Stimulated activated CD4-positive, alpha-beta T cell treated with anti-CD3 and anti-CD28 coated beads, Interleukin-4, amount 100 ng/mL, for 24 hours (primary cell): ENCODE results near the gene AKTIP.
"Not testable (repeated sequence)": the region's sequence is repeated elsewhere in the genome, so short reads cannot be mapped to it uniquely, and the experiment has no call there.

Source experiments
- DNase-seq: peaks from one replicate; pipeline ENCODE4 v3.0.0-alpha.2; 2020

AKTIP gene

DNA sequence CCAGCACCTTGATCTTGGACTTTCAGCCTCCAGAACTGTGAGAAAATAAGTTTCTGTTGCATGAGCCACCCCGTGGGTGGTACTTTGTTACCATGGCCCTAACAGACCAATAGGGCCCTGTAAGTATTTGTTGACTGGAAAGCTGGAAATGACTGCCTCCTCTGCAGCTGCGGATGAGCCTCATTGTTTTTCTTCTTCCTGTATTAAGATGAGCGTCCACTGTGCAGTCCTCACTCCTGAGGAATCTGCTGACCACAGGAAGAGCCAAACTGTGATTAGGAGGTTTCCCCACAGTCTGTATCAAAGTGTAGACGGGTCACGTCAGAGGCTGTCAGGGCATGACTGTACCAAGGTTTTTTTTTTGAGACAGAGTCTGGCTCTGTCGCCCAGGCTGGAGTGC, 12.2 kb upstream of the AKTIP start:
- DNase-seq = no peak

DNA sequence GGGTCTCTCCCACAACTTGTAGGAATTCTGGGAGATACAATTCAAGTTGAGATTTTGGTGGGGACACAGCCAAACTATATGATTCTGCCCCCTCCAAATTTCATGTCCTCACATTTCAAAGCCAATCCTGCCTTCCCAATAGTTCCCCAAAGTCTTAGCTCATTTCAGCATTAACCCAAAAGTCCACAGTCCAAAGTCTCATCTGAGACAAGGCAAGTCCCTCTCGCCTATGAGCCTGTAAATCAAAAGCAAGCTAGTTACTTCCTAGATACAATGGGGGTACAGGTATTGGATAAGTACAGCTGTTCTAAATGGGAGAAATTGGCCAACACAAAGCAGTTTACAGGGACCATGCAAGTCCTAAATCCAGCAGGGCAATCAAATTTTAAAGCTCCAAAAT, 9.8 kb upstream of the AKTIP start:
- DNase-seq = not testable (repeated sequence)

DNA sequence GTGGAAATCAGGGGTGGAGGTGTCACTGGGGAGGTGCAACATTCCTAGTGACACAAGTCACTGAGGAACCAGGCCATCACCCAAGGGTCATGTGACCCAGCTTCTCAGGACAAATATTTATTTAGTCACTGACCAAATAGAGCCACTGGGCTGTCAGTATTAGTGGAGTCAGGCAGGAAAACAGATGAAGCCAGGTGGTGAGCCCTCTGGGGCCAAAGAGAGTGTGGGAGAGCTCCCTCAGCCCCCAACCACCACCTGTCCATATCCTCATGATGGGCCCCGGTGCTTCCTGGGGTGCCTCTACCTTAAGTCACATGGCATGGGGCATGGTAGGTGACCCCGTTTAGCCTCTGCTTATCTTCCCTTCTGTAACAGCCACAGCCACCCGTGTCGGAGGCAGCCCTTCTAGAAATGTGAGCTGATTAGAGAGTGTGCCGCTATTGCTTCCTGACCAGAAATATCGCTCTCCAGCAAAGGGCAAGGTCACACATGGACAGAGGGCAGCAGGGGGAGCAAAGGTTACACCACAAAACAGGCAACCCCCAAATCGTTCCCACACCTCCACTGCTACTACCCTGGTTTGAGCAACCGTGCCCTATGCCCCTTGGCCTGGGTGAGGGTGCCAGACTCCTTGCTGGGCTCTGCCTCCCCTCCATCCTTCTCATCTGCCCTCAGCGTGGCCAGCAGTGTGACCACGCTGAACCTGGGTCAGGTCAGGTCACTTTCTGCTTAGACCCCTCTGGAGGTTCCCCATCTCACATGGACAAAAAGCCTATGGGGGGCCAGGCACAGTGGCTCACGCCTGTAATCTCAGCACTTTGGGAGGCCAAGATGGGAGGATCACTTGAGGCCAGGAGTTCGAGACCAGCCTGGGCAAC, 8.6 kb upstream of the AKTIP start:
- no peak for DNase-seq

DNA sequence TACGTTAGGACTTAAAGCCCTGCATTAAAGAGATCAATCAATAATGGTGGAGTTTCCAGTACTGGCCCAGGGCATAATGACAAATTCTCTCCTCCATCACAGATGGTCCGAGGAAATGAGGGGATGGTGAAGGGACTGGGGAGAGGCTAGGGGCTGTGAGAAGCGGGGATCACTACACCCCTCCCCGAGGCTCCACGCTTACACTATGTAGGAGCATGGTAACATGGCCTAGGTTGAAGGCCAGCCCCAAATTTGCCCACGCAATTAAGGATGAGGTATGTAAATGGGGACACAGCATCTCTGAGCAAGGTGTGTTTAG, 8.0 kb upstream of the AKTIP start:
- no peak for DNase-seq

DNA sequence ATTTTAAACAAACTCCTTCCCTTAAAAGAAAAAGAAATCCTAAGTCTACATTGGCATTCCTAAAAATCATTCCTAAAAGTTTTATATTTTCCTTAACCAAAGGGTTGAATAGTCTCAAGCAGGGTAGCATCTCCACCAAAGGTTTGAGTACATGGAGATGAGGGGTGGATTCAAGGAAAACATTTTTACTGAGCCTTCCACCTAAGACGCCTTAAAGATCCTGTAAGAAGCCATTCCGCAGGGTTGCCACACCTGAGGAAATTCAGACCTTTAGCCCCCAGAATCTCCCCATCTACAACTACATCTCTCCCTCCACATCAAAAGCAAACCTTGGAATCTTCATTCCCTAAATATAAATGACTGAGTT, 7.7 kb upstream of the AKTIP start:
- no peak for DNase-seq

DNA sequence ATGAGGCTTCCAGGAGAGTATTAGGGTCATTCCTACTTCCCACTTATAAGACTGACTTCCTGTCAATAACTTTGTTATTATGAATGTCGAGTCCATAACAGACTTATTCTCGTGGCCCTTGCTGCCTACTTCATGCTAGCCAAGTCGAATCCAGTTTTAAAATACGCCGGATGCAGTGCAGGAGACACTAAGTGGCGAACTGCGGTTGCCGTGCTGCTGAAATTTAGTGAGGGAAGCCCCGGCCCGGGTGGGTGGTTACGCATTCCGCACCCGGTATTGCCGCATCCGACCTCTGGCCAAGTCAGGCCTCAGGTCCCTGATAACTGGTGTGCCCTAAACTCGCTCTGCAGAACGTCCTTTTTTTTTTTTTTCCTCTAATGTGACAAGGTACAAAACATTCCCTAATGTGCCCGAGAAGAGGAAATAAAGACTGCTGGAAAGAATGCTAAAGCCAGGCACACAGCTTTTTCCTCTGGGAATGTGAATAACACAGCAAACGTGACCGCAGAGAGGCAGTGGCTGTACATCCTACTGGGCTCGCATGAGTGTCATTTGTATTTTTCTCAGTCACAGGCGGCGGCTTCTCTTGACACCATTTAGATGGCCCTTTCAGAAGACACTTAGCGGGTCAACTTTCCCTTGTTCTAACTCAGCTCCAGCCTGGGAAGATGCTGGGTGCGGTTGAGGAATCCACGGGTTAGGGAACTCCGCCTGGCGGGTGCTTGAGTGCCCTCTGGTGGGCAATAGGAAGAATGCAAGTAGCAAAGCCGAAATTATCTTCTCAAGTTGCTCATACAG, 7.1 kb upstream of the AKTIP start:
- DNase-seq = peak; percentile 50

DNA sequence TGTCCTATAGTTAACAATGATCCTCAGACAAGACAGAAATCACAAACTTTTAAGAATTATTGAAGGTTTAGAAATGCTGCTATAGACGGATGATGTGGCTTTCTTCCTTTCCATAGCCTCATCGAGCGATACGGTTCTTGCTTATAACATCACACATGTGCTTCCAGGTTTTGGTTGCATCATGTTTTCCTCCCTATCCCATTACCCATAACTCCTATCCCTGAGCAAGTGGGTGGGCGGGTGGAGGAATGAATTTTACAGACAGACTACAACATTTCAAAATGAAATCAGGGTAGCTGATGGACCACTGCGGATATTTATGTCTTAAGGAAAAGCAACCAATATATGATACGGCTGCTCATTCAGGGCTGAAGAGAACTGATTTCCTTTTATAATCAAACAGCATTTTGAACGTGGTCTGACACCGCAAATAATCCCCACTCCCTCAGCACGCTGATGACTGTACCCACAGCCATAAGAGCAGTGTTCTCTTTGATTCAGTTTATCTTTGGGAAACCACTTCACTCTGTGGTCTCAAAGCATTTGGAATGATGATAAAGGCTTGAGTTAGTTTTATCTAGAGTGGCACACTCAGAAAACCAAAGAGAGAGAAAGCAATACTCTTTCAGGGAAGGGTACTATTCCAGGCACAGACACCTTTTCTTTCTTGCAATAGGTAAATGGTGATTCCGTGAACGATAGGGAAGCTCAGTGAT, 4.6 kb upstream of the AKTIP start:
- DNase-seq = no peak

DNA sequence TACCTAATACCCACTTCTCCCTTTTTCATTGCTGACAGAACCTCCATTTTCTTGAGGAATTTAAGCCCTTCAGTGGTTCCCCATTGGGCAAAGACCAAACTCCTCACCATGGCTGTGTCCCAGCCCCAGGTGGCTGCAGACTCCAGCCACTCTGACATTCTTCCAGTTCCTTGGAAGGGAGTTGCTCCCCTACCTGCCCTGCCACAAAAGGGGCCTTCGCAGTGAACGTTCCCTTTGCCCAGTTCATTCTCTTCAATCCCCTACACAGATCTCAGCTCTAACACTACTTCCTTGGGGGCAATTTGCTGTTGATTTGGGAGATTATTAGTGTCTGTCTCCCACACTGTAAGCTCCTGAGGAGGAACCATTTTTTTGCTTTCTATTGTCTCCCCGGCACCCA, 3.2 kb upstream of the AKTIP start:
- no peak for DNase-seq

DNA sequence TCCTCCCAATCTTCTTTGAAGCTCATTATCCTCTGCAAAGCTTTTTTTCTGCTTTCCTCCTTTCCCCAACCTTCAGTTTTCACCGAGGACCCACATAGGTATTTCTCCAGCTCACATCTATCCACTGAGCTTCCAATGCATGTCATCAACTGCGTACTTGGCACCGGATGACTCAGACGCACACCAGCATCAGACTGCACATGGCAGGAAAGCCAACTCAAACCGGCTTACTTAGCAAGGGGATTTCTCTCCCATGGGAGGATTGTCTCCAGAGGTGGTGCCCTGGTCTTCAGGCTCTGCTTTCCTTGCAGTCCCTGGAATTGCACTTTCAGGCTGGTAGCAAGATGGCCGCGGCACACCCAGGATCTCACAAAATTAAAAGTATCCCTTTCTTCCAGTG, 1.7 kb upstream of the AKTIP start:
- DNase-seq = no peak

DNA sequence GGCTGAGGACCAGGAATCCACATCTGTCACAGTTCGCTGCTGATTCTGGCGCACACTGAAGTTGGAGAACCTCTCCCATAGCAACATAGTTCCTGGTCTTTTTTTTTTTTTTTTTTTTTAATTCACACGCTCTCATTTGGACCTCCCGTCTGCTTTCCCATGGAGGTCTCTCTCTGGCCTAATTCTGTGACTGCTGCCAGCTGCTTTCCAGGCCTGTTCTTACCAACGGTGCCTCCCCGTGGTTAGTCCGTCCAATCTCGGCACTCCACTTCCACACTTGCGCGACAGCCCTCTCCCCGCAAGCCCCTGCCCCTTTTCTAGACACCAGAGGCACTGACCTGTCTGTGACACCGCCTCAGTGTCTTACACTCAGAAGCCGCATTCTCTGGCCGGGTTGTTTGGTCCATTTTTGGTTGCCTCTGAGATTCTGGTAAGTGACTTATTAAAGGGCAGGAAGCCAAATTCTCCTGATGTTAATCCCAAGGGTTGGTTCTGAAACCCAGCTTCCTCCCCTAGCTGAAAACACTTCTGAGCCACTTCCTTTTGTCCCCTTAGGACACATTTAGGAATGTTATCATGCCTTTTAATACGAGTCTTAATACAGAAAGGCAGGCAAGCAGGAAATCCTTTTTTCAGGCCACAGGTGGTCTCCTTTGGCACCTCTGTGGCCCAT, 1.1 kb upstream of the AKTIP start:
- DNase-seq = peak; percentile 18

DNA sequence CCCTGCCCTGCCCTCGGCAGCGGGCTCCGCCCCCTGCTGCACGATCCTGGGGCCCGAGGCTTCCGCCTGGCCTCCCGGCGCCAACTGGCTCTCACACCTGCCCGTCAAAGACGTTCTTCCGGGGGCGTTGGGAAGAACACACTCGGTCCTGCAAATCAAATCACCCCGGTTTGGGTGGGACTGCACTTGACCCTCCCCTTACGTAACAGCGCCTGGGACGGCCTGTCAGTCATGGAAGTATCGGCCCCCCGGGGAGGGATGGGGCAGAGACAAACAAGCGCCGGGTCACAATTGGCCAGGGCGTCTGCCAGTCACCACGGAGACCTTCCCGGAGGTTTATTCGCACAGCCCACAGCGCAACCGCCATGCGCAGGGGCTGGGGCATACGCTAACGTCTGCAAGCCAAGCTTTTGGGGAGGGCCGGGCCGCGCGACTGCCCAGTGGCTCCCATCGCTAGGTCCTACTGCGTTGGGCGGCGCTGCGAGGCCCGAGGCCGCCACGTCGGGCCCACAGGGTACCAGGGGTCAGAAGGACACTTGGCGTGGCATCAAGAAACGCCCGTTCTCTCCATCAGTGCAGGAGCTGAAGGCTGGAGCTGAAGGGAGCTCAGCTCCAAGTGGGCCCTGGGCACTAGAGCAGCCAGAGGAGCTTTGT, 388 bp upstream of the AKTIP start:
- peak; percentile 100 for DNase-seq

DNA sequence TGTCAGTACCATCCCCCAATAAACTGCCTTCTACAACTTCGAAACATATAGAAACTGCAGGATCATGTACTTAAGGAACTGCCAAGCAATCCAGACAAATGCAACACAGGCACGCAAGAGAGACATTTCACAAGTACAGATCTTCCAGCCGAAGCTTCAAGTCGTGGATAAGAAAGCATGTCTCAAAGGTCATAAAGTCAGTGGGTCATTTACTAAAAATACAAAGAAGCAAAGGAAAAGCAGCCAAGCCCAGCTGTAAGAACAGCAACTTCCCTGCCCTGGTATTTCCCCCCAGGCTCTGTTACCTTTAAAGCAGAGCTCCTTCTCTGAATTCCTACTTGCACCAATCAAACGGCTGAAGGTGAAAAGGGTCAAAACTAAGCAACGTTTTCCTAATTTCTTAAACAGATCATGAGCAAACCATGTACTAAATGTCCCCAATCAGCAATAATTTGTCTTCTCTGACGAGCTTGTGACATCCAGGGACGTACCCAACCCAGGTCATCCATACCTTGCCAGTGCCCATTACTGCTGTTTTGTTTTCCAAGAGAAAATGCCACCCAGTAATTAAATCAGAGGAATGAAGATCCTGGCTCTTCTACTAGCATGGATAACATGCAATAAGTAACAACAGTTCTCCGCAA, 1.7 kb downstream of the AKTIP start:
- DNase-seq = no peak

DNA sequence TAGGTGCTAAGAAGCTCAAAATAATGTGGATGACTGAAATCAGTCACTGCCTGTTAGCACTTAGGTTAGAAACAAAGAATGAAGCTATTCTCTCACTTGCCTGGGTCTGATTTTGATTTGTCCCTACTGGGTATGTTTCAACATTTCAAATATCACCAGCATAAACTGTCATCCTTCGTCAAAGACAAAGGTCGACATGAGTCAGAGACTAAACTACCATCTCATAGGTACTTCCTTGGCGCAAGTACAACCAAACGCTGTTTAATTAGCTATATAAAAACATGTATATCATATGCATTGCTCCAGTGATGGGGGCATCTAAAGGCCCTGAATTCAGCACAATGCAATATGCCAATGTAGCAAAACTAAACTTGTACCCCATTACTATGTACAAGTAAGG, 4.0 kb downstream of the AKTIP start:
- DNase-seq = no peak

DNA sequence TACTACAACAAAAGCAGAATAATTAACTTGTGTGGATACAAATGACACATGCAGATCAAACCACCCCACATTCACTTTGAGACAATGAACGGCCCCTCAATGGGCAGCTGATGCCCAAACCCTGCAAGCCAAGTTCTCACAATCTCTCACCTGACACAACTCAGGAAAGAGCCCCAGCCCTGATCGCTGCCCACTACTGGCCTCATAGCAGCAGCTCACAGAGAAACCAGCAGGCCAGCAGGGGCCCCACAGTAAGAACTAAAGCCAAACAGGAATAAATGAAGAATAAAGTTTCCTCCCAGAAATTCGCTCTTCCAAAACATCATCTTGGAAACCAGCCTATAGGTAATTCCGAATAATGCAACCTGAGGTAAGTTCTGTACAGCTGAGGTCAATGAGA, 7.7 kb downstream of the AKTIP start:
- DNase-seq = no peak

DNA sequence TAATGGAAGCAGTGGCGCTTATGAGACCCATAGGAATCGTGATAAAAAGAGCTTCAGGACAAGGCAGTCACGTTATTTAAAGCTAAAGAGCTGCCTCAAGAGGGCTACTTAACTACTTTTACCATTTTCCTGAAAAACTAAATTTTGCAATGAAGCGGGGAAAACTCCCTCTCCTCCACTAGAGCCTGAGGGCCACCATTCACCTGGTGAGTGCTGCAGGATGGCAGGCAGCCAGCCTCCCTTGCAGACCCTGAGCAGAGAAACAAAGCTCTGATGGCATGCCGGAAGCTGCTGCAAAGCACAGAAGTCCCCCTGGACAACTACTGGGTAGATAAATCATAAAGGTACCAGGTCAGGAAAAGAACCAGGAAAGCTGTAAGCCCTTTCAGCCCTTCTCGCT, 8.4 kb downstream of the AKTIP start:
- DNase-seq = no peak

DNA sequence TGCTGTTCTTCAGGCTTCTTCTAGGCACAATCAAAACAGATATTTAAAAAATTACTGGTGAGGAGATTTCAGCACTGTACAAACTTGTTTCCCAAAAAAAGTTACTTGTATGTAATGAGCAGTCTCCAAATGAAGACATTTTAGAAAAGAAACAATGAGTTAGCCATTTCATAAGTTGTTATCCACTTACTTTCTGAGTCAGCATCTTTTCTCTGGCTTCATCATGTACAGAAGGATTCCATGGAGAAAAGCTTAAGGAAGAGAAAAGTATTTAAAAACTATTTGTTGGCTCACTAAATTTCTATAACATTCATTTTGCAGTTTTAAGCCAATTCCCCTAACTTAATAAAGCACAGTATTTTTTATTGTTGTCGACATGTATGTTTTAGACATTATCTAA, 10.5 kb downstream of the AKTIP start:
- no peak for DNase-seq

DNA sequence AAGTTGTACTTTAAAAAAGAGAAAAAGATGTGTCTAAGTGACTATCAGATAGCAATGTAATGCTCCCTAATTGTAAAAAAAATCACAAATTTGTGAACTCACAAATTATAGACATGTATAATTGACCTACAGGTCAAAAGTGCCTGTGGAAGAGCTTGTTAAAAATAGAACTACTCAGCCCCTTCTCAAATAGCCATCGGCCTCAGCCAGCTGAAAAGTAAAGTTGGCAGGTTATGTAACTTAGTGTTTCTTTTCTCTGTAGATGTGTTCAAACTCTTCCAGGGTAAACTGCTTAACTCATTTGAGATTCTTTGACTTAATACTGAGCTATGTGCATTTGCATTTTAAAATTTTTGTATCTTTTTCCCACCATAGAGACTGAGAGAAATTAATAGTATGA, 13.3 kb downstream of the AKTIP start:
- DNase-seq = no peak

DNA sequence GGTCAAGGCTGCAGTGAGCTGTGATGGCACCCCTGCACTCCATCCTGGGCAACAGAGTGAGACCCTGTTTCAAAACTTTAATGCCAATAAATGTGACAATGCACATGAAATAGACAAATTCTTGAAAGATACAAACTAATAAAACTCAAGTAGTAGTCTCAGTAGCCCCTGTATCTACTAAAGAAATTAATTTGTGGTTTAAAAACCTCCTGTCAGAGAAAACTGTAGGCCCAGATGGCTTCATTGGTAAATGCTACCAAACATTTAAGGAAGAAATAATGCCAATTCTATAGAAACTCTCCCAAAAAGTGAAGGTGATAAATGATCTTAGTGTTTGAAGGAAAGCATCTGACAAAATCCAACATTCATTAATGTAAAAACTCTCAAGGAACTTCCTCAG, 16.8 kb downstream of the AKTIP start:
- DNase-seq = no peak

DNA sequence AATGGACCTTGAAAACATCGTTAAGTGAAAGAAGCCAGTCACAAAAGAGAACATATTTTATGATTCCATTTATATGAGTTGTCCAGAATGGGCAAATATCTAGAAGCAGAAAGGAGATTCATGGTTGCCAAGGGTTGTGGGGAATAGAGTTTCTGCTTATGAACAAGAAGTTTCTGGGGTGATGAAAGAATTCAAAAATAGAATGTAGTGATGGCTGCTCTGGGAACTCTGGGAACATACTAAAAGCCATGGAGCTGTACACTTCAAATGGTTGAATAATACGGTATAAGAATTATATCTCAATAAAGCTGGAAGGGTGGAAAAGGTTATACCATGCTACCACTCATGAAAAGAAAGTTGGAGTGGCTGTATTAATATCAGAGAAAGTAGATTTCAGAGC, 18.5 kb downstream of the AKTIP start:
- DNase-seq = no peak

DNA sequence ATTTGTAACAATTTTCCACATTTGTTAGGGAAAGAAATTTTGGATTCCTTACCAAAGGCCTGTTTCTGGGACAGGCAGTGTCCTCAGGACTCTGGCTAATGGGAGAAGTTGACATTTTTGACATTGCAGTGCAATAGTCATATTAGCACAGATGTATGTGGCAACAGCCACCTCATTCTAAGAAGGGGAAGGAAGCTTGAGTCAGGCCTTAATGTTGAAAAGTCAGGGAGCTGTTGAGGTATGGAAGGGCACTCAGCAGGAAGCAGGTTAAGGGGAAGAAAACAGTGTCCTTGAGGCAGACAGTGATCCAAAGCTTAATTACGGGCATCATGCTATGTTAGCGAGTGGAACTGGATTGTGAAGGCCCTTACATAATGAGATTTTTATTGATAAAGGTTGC, 20.9 kb downstream of the AKTIP start:
- no peak for DNase-seq

DNA sequence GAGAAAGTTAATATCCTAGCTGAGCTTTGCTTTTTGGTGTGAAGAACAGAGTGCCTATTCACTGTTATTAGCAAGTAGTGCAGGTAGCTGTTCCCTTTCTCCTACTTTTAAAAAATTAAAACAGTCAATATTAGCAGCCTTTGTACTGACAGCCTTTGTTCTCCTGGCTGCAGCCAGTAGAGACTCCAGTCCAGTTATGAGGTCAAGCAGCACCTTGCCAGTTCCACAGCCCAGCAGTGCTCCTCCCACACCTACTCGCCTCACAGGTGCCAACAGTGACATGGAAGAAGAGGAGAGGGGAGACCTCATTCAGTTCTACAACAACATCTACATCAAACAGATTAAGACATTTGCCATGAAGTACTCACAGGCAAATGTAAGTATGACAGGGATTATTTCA, 22.6 kb downstream of the AKTIP start:
- no peak for DNase-seq

DNA sequence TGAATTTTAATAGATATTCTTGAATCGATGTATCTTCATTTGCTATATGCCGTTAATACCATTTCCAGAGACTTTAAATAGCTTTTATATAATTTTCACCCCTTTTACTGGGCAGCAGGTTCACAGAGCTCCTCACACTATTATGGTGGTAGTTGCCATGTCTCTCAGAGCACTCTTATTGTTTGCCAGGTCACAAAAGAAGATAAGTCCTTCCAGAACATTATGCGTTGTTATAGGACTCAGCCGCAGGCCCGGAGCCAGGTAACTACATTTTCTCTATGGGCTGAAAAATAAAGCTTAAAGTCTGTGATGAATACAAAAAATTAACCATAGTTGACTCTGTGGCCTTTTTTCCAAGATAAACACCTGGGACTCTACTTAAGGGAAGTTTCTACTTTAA, 24.0 kb downstream of the AKTIP start:
- no peak for DNase-seq
